KMS-11 (cell line): Measurements from ENCODE around the gene SLC2A4RG.

ENCODE experiments used
- H2AFZ ChIP-seq: fragments of 200-600 bp; sonication (generic); 2 replicates; pipeline ENCODE4 v1.6.1; 2016; ENCODE audit warnings: antibody characterized with exemption, mixed run types, low read depth
- H3K27ac ChIP-seq: fragments of 200-600 bp; sonication (generic); 2 replicates; pipeline ENCODE4 v1.6.1; 2016; ENCODE audit warnings: mild to moderate bottlenecking, mixed run types
- H3K27me3 ChIP-seq: fragments of 200-600 bp; sonication (generic); 2 replicates; pipeline ENCODE4 v1.6.1; 2017; ENCODE audit warnings: mild to moderate bottlenecking, low read depth, mixed run types, moderate library complexity; ENCODE audit not compliant: insufficient read depth
- H3K36me3 ChIP-seq: fragments of 200-600 bp; sonication (generic); 2 replicates; pipeline ENCODE4 v1.6.1; 2017; ENCODE audit warnings: mild to moderate bottlenecking, mixed run types; ENCODE audit not compliant: insufficient read depth
- H3K4me1 ChIP-seq: fragments of 200-600 bp; sonication (generic); 2 replicates; pipeline ENCODE4 v1.6.1; 2016; ENCODE audit warnings: mild to moderate bottlenecking, low read depth, mixed run types; ENCODE audit not compliant: poor library complexity, severe bottlenecking
- H3K4me2 ChIP-seq: fragments of 200-600 bp; sonication (generic); 2 replicates; pipeline ENCODE4 v1.7.0; 2016; ENCODE audit warnings: mild to moderate bottlenecking, mixed run types
- H3K4me3 ChIP-seq: fragments of 200-600 bp; sonication (generic); IDR thresholded peaks from 2 replicates; pipeline ENCODE4 v1.6.1; 2017; ENCODE audit warnings: low read depth, low read length, mixed read lengths; ENCODE audit not compliant: insufficient read depth
- H3K79me2 ChIP-seq: fragments of 200-600 bp; sonication (generic); 2 replicates; pipeline ENCODE4 v1.6.1; 2016; ENCODE audit warnings: low read depth, mixed run types; ENCODE audit not compliant: insufficient read depth
- H3K9ac ChIP-seq: fragments of 200-600 bp; sonication (generic); 2 replicates; pipeline ENCODE4 v1.6.1; 2016; ENCODE audit warnings: mild to moderate bottlenecking, mixed run types
- H4K20me1 ChIP-seq: fragments of 200-600 bp; sonication (generic); 2 replicates; pipeline ENCODE4 v1.6.1; 2016; ENCODE audit warnings: mild to moderate bottlenecking, mixed run types; ENCODE audit not compliant: insufficient read depth
- CTCF ChIP-seq: fragments of 200-600 bp; sonication (generic); conservative IDR thresholded peaks from 2 replicates; pipeline ENCODE4 v1.6.1; 2017; ENCODE audit warnings: low read depth, mild to moderate bottlenecking, antibody characterized with exemption, low read length, moderate library complexity, mixed read lengths

Gene SLC2A4RG

GRCh38 chr20:63691711-63692435 lies 47.7 kb upstream of the SLC2A4RG start:
- no peak for TF ChIP-seq CTCF
- Histone ChIP-seq H3K27ac (no peak overlapping the region), H2AFZ (no peak overlapping the region), H3K9ac (no peak overlapping the region), H3K4me3 (no peak overlapping the region), H3K4me1 (no peaks in the 10 kb centered on the region), H3K4me2 (no peak overlapping the region), H3K36me3 (no peaks in the 10 kb centered on the region), H4K20me1 (no peaks in the 10 kb centered on the region), H3K79me2 (no peaks in the 10 kb centered on the region), H3K27me3 (no peaks in the 10 kb centered on the region; the same call in 1 of the 2 replicates)

- Histone ChIP-seq H3K27ac (no peak overlapping the region), H3K4me3 (no peak overlapping the region), H4K20me1 (no peaks in the 10 kb centered on the region), H2AFZ (no peak overlapping the region), H3K27me3 (no peaks in the 10 kb centered on the region; the same call in 1 of the 2 replicates), H3K4me2 (no peak overlapping the region), H3K4me1 (no peaks in the 10 kb centered on the region), H3K36me3 (no peaks in the 10 kb centered on the region), H3K79me2 (no peaks in the 10 kb centered on the region), H3K9ac (no peak overlapping the region)
- TF ChIP-seq CTCF: no peak
Observed at GRCh38 chr20:63692436-63693082, 47.0 kb upstream of the SLC2A4RG start.

- Histone ChIP-seq H3K4me2 (no peak overlapping the region), H3K27me3 (no peaks in the 10 kb centered on the region; the same call in 1 of the 2 replicates), H3K36me3 (no peaks in the 10 kb centered on the region), H3K4me1 (no peaks in the 10 kb centered on the region), H3K79me2 (no peaks in the 10 kb centered on the region), H3K4me3 (no peak overlapping the region), H3K9ac (no peak overlapping the region), H4K20me1 (no peaks in the 10 kb centered on the region), H3K27ac (no peak overlapping the region), H2AFZ (no peak overlapping the region)
- TF ChIP-seq CTCF: no peak
Observed at GRCh38 chr20:63693083-63693732, 46.4 kb upstream of the SLC2A4RG start.

- TF ChIP-seq CTCF: no peak
- Histone ChIP-seq H3K9ac (no peak overlapping the region), H2AFZ (no peak overlapping the region), H3K27ac (no peak overlapping the region), H3K27me3 (no peaks in the 10 kb centered on the region; the same call in 1 of the 2 replicates), H3K4me1 (no peaks in the 10 kb centered on the region), H4K20me1 (no peaks in the 10 kb centered on the region), H3K4me3 (no peak overlapping the region), H3K36me3 (no peaks in the 10 kb centered on the region), H3K4me2 (no peak overlapping the region), H3K79me2 (no peaks in the 10 kb centered on the region)
Observed at GRCh38 chr20:63693733-63694583, 45.6 kb upstream of the SLC2A4RG start.
